ENCODE results near the gene WDR82.

- TF ChIP-seq CTCF (conservative IDR thresholded peaks at IDR 0.05 in 1 of 2, IDR thresholded peaks at IDR 0.05 in 1 of 2; ENCODE audit: low read depth in 1 of 2, low read length in 2 of 2) (no peak), EZH2 (IDR thresholded peaks at IDR 0.05; ENCODE audit: low read length, missing control alignments) (no peak)
Observed at GRCh38 chr3:52268036-52268435, 10.4 kb downstream of the WDR82 start.

Data from fibroblast of lung (primary cell).